Chondrocyte (in vitro differentiated cells): Measurements from ENCODE around the gene TNFRSF21. TPM values are rescaled to one million over a fixed set of nuclear protein-coding genes. Genes with fewer than 3 reads are reported as not detected.

Experiments used
- DNase-seq: peaks from one replicate; pipeline ENCODE4 v3.0.0; 2021; ENCODE audit warnings: mixed read lengths, low spot score
- H3K27ac Mint-ChIP-seq: one replicate; pipeline ENCODE4 v1.8.0; 2021; ENCODE audit warnings: mild to moderate bottlenecking, moderate library complexity, mixed read lengths; ENCODE audit not compliant: unreplicated experiment
- H3K27me3 Mint-ChIP-seq: 2 replicates; pipeline ENCODE4 v1.8.0; 2021; ENCODE audit warnings: low read depth, mixed read lengths
- H3K36me3 Mint-ChIP-seq: 2 replicates; pipeline ENCODE4 v1.8.0; 2021; ENCODE audit warnings: low read depth, mixed read lengths
- H3K4me1 Mint-ChIP-seq: 2 replicates; pipeline ENCODE4 v1.8.0; 2021; ENCODE audit warnings: low read depth, mild to moderate bottlenecking, mixed read lengths
- H3K4me3 Mint-ChIP-seq: one replicate; pipeline ENCODE4 v1.8.0; 2021; ENCODE audit warnings: mild to moderate bottlenecking, moderate library complexity, mixed read lengths; ENCODE audit not compliant: unreplicated experiment
- H3K9me3 Mint-ChIP-seq: 2 replicates; pipeline ENCODE4 v1.8.0; 2021; ENCODE audit warnings: low read depth, mixed read lengths
- CTCF ChIP-seq: fragments of 200-600 bp; sonication (generic); IDR thresholded peaks from 2 replicates; pipeline ENCODE4 v1.5.0; 2021; ENCODE audit warnings: antibody characterized with exemption, mild to moderate bottlenecking, moderate library complexity
- total RNA-seq: library from RNA; stranded (reverse); gene quantifications from 3 replicates; pipeline ENCODE4 v1.2.1, GENCODE V29; 2021

Gene TNFRSF21
- total RNA-seq, 1 donor from 2014 or later: 23.1 TPM

GRCh38 chr6:47268572-47269187, 41.0 kb downstream of the TNFRSF21 start:
- H3K9me3 Mint-ChIP-seq: peaks cover 2% of the 10 kb centered on the region
- no peak overlapping the region for H3K4me3 Mint-ChIP-seq
- peaks cover 4% of the 10 kb centered on the region for H3K4me1 Mint-ChIP-seq
- no peaks in the 10 kb centered on the region for H3K27me3 Mint-ChIP-seq
- H3K27ac Mint-ChIP-seq: no peak overlapping the region
- peaks cover 7% of the 10 kb centered on the region for H3K36me3 Mint-ChIP-seq
- TF ChIP-seq CTCF: no peak
- no peak for DNase-seq

GRCh38 chr6:47267301-47267700, 42.4 kb downstream of the TNFRSF21 start:
- Mint-ChIP-seq H3K9me3 (peaks cover 2% of the 10 kb centered on the region), H3K4me3 (no peak overlapping the region), H3K36me3 (peaks cover 7% of the 10 kb centered on the region), H3K27ac (no peak overlapping the region), H3K27me3 (no peaks in the 10 kb centered on the region), H3K4me1 (peaks cover 5% of the 10 kb centered on the region)
- DNase-seq: no peak
- no peak for TF ChIP-seq CTCF

DNA sequence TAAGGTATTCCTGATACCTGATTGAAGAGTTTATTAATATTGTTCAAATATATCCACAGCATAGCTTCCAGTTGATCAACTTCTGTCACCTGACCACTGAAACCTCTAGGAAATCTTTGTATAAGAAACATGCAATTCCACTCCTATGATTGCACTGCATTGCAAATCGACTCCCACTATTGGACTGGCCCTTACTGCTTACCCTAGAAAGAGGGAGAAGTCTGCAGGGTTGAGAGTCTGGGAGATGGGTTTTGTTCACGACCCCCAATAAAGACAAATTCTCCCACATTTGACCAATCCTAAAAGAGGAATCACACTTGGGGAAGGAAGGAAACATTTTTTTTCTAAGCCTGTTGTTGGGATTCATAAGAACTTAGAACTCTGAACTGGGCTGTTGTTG, 43.7 kb downstream of the TNFRSF21 start:
- DNase-seq: no peak
- no peak for TF ChIP-seq CTCF
- peaks cover 10% of the 10 kb centered on the region for H3K4me1 Mint-ChIP-seq
- H3K36me3 Mint-ChIP-seq: peaks cover 4% of the 10 kb centered on the region
- no peak overlapping the region for H3K4me3 Mint-ChIP-seq
- no peak overlapping the region for H3K27ac Mint-ChIP-seq
- H3K27me3 Mint-ChIP-seq: no peaks in the 10 kb centered on the region
- H3K9me3 Mint-ChIP-seq: no peaks in the 10 kb centered on the region

DNA sequence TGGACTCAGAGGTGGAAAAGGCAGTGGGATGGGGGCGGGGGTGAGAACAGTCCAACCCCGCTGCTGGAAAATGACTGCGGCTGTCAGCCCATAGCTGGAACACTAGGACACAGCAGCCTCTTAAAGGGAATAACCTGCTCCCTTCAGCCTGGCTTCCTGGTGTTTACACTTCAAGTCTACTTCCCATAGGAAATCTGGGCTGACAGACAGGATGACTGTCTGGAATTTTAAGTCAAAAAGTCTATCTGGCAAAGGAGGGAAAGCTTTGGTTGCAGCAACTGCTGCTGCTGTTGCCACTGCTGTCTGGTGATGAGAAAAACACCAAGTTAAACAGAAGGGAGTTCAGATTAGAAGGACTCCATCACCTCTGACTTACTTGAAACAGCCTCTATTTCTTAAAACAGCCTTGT, 44.9 kb downstream of the TNFRSF21 start:
- H3K27ac Mint-ChIP-seq: no peak overlapping the region
- H3K4me3 Mint-ChIP-seq: no peak overlapping the region
- no peak for DNase-seq
- H3K9me3 Mint-ChIP-seq: no peaks in the 10 kb centered on the region
- TF ChIP-seq CTCF: no peak
- no peaks in the 10 kb centered on the region for H3K27me3 Mint-ChIP-seq
- peaks cover 2% of the 10 kb centered on the region for H3K36me3 Mint-ChIP-seq
- H3K4me1 Mint-ChIP-seq: peaks cover 10% of the 10 kb centered on the region

DNA sequence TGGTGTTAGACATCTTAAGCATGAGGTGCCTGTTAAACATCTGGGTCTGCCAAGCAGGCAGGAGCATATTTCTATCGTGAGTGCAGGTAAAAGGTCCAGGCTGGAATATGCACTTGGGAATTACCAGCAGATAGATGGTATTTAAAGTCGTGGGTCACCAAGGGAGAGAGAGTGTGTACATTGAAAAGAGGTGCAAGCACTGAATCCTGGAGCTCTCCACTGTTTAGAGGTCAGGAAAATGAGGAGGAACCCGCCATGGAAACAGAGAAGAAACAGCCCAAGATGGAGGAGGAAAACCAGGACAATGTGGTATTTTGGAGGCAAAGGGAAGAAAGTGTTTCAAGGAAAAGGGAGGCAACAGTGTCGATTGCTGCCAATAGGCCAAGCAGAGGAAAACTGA, 46.4 kb downstream of the TNFRSF21 start:
- no peak for TF ChIP-seq CTCF
- peaks cover 10% of the 10 kb centered on the region for H3K4me1 Mint-ChIP-seq
- no peaks in the 10 kb centered on the region for H3K9me3 Mint-ChIP-seq
- peaks cover 2% of the 10 kb centered on the region for H3K36me3 Mint-ChIP-seq
- H3K27ac Mint-ChIP-seq: no peak overlapping the region
- no peak for DNase-seq
- no peaks in the 10 kb centered on the region for H3K27me3 Mint-ChIP-seq
- H3K4me3 Mint-ChIP-seq: no peak overlapping the region
